Measurements from ENCODE around the gene BMPR1A. TPM values are rescaled to one million over a fixed set of nuclear protein-coding genes. Genes with fewer than 3 reads are reported as not detected.

The BMPR1A gene
- polyA plus RNA-seq, 3 donors = 0.25 to 0.67 (median 0.61) TPM

DNA sequence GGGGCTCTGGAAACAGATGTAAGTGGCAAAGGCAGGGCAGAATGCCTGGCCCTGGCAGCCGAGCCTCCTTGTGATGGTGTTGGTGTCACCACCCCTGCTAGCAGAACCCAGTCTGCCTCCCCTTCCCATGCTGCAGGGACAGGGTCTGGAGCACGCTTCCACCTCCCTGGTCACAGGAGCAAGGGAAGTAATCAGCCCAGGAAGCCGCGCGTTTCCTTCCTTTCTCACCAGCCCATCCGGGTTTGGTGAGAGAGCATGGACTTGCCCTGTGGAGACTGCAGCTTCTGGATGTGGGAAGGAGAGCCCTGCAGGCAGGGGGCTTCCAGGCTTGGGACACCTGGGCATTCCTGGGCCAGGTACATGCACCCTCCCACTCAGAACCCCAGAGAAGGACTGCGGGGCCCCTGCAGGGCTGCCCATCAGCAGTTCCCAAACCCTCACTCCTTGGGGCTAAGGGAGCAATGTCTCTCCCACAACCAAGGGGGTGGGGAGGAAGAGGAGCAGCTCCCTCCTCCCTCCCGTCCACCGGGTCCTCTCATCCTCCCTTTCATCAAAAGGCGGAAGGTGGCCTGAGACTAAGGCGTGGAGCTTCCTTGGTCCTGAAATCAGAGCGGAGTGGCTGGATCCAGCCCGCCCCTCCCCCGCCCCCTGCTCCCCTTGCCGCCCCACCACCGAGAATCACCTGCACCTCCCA lies 199.2 kb downstream of the BMPR1A start:
- Histone ChIP-seq H4K20me1 (ENCODE audit: insufficient read depth, low read length) (no peaks in the 10 kb centered on the region), H3K9ac (ENCODE audit: insufficient read depth, low read length, poor library complexity, severe bottlenecking) (no peak overlapping the region), H3K4me1 (ENCODE audit: control insufficient read depth in 1 of 2, insufficient read depth in 2 of 2, low read length in 2 of 2) (peaks cover 28 to 40% of the 10 kb centered on the region in 2 donors), H3K4me2 (replicated peaks; ENCODE audit: extremely low read depth, low read length, poor library complexity, severe bottlenecking) (no peak overlapping the region), H3K36me3 (replicated peaks in 1 of 2; ENCODE audit: control insufficient read depth in 1 of 2, insufficient read depth in 2 of 2, low read length in 2 of 2) (no peaks in the 10 kb centered on the region), H2AFZ (ENCODE audit: insufficient read depth, low read depth, low read length, poor library complexity, severe bottlenecking) (peak overlapping the region; percentile 15), H3K27ac (ENCODE audit: low read depth in 1 of 2, low read length in 2 of 2) (no peak overlapping the region), H3K9me3 (replicated peaks in 1 of 2; ENCODE audit: control insufficient read depth in 1 of 2, insufficient read depth in 1 of 2, low read length in 2 of 2) (peaks cover 12 to 24% of the 10 kb centered on the region in 2 donors), H3K4me3 (replicated peaks in 1 of 3; ENCODE audit: low read depth in 2 of 3, low read length in 3 of 3) (no peak overlapping the region), H3K79me2 (ENCODE audit: insufficient read depth, low read length) (no peaks in the 10 kb centered on the region), H3K27me3 (ENCODE audit: control insufficient read depth in 2 of 2, insufficient read depth in 2 of 2, low read length in 2 of 2) (no peaks in the 10 kb centered on the region)
- TF ChIP-seq, protein P1, sequence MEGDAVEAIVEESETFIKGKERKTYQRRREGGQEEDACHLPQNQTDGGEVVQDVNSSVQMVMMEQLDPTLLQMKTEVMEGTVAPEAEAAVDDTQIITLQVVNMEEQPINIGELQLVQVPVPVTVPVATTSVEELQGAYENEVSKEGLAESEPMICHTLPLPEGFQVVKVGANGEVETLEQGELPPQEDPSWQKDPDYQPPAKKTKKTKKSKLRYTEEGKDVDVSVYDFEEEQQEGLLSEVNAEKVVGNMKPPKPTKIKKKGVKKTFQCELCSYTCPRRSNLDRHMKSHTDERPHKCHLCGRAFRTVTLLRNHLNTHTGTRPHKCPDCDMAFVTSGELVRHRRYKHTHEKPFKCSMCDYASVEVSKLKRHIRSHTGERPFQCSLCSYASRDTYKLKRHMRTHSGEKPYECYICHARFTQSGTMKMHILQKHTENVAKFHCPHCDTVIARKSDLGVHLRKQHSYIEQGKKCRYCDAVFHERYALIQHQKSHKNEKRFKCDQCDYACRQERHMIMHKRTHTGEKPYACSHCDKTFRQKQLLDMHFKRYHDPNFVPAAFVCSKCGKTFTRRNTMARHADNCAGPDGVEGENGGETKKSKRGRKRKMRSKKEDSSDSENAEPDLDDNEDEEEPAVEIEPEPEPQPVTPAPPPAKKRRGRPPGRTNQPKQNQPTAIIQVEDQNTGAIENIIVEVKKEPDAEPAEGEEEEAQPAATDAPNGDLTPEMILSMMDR (IDR thresholded peaks at IDR 0.05) = no peak
- Mint-ChIP-seq H3K9me3 (peaks cover 19 to 33% (median 26%) of the 10 kb centered on the region in 7 donors), H3K27me3 (ENCODE audit: low read depth in 3 of 3) (peaks cover 4 to 6% (median 5%) of the 10 kb centered on the region in 3 donors), H3K27ac (no peak overlapping the region), H3K4me1 (peaks cover 29% of the 10 kb centered on the region), H3K4me3 (no peak overlapping the region), H3K36me3 (peaks cover 0 to 6% of the 10 kb centered on the region in 2 donors)
- 80% methylated on average over 1 of the region's 16 CpGs for whole genome bisulfite sequencing (ENCODE audit: insufficient coverage)
- intact Hi-C loops (cut with micrococcal nuclease) = no loop called here
- no peak for DNase-seq

DNA sequence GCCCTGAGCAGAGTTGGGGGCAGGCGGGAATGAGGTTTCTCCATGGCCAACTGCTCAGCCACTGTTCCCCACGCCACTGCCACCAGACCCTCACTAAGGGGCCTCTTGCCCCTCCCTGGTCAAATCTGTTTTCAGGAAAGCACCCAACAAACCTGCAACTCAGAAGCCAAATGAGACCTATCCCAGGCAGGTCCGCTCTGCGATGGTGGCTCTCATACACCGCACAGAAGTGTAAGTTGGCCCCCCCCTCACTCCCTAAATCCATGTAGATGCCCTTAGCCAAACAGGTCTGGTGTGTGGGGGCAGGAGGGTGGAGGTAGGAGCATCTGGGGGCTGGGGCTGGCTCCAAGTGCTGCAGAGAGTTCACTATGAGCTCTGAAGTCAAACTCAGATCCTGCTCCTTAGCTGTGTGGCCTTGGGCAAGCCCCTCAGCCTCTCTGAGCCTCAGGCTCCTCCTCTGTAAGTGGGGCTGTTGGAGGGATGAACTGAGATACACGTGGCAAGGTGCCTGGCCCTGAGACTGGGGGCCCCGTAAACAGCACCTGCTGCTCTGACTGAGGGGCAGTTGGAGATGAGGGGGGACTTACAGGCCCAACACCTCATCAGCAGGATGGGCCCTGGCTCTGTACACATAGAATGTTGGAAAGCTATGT lies 199.9 kb downstream of the BMPR1A start:
- Histone ChIP-seq H3K4me2 (replicated peaks; ENCODE audit: extremely low read depth, low read length, poor library complexity, severe bottlenecking) (no peak overlapping the region), H3K27ac (ENCODE audit: low read depth in 1 of 2, low read length in 2 of 2) (no peak overlapping the region), H3K4me1 (ENCODE audit: control insufficient read depth in 1 of 2, insufficient read depth in 2 of 2, low read length in 2 of 2) (peaks cover 28 to 40% of the 10 kb centered on the region in 2 donors), H4K20me1 (ENCODE audit: insufficient read depth, low read length) (no peaks in the 10 kb centered on the region), H3K79me2 (ENCODE audit: insufficient read depth, low read length) (no peaks in the 10 kb centered on the region), H3K4me3 (replicated peaks in 1 of 3; ENCODE audit: low read depth in 2 of 3, low read length in 3 of 3) (no peak overlapping the region), H2AFZ (ENCODE audit: insufficient read depth, low read depth, low read length, poor library complexity, severe bottlenecking) (no peak overlapping the region), H3K9ac (ENCODE audit: insufficient read depth, low read length, poor library complexity, severe bottlenecking) (no peak overlapping the region), H3K9me3 (replicated peaks in 1 of 2; ENCODE audit: control insufficient read depth in 1 of 2, insufficient read depth in 1 of 2, low read length in 2 of 2) (peaks cover 12 to 24% of the 10 kb centered on the region in 2 donors), H3K27me3 (ENCODE audit: control insufficient read depth in 2 of 2, insufficient read depth in 2 of 2, low read length in 2 of 2) (no peaks in the 10 kb centered on the region), H3K36me3 (replicated peaks in 1 of 2; ENCODE audit: control insufficient read depth in 1 of 2, insufficient read depth in 2 of 2, low read length in 2 of 2) (no peaks in the 10 kb centered on the region)
- 100% methylated on average over 2 of the region's 7 CpGs for WGBS (ENCODE audit: insufficient coverage)
- peaks cover 0 to 6% of the 10 kb centered on the region in 2 donors for H3K36me3 Mint-ChIP-seq
- intact Hi-C loops (cut with micrococcal nuclease) = no loop called here
- no peak for DNase-seq
- H3K4me1 Mint-ChIP-seq = peaks cover 29% of the 10 kb centered on the region
- TF ChIP-seq, protein P1 (IDR thresholded peaks at IDR 0.05) = no peak
- no peak overlapping the region for H3K27ac Mint-ChIP-seq
- H3K4me3 Mint-ChIP-seq = no peak overlapping the region
- H3K27me3 Mint-ChIP-seq (ENCODE audit: low read depth in 3 of 3) = peaks cover 4 to 5% (median 4%) of the 10 kb centered on the region in 3 donors
- peaks cover 19 to 33% (median 26%) of the 10 kb centered on the region in 7 donors for H3K9me3 Mint-ChIP-seq

All from CD14-positive monocyte (primary cell).